Psoas muscle (tissue), 8 donors: ENCODE measurements around the gene ANGEL2. TPM values are rescaled to one million over a fixed set of nuclear protein-coding genes. Genes with fewer than 3 reads are reported as not detected.

ENCODE experiments used
- ATAC-seq, 4 donors: fragments of 200-7000 bp; cut with Tn5 transposase; one replicate each; pipeline ENCODE4 v1.9.1; 2020; ENCODE audit warnings: moderate library complexity in 3 of 4, mild to moderate bottlenecking in 2 of 4
- DNase-seq, 2 donors: peaks; one replicate each; pipeline ENCODE4 v3.0.0-alpha.2; 2020
- H3K27ac ChIP-seq: fragments of 200-600 bp; one replicate; pipeline ENCODE4 v1.8.0; 2022
- H3K27me3 ChIP-seq, 3 donors: fragments of 200-600 bp in 1 of 3; one replicate each; pipeline versions ENCODE4 v1.6.1 to v1.8.0; 2013 to 2022; ENCODE audit warnings: low read length in 2 of 3, mild to moderate bottlenecking in 2 of 3, moderate library complexity in 1 of 3; ENCODE audit not compliant: insufficient read depth in 3 of 3
- H3K36me3 ChIP-seq, 2 donors: fragments of 200-600 bp in 1 of 2; one replicate each; pipeline versions ENCODE4 v1.6.1 to v1.8.0; 2013 to 2022; ENCODE audit warnings: low read depth in 1 of 2, mild to moderate bottlenecking in 1 of 2, moderate library complexity in 1 of 2; ENCODE audit not compliant: insufficient read depth in 1 of 2
- H3K4me1 ChIP-seq: fragments of 200-600 bp; one replicate; pipeline ENCODE4 v1.8.0; 2022
- H3K4me3 ChIP-seq: fragments of 200-600 bp; one replicate; pipeline ENCODE4 v1.8.0; 2022; ENCODE audit warnings: mild to moderate bottlenecking
- H3K9me3 ChIP-seq: fragments of 200-600 bp; one replicate; pipeline ENCODE4 v1.8.0; 2022
- WGBS, 3 donors: extraction: QIAGEN DNeasy Blood & Tissue Kit; methylation state at CpG; one replicate each; pipeline versions ENCODE4 v1.1.6 to v1.1.7; 2013; 5-methylcytosine and 5-hydroxymethylcytosine counted together
- intact Hi-C, 2 donors: fragments of 100-400 bp; cut with DNase I; formaldehyde crosslinking; loops; one replicate each; pipeline versions ENCODE4 v1.11.0 to v1.14.2; 2022
- polyA plus RNA-seq, 3 donors: library from polyadenylated mRNA; stranded (reverse); fragments of 200-250 nt; gene quantifications; one replicate each; pipeline ENCODE4 v1.2.3, GENCODE V29; 2013
- total RNA-seq, 4 donors: library from RNA; stranded (reverse); fragmentation: NEBNext Ultra II Directional in 2 of 4; extraction: Animal tissue kit (Norgen Biotek cat#: 25700) in 2 of 4; gene quantifications; one replicate each; pipeline versions ENCODE4 v1.2.1 to v1.2.4, GENCODE V29; 2021 to 2023
- TF ChIP-seq, protein P1 (sequence below): fragments of 200-600 bp; IDR thresholded peaks from one replicate; pipeline ENCODE4 v1.8.0; 2022; ENCODE audit warnings: antibody characterized with exemption
- donor health status: healthy with polysubstance abuse.
- donor health status: DM: no; HTN: no; CAD: no; lungs with moderate emphysema.
- donor health status: Bipolar disorder and iron deficiency.
- donor health status: healthy.
- donor health status: DM: yes; HTN: yes; CAD: no.
- donor health status: DM: no; HTN: no; CAD: no.
- donor health status: DM: no; HTN: no; CAD: no.
- donor health status: DM: yes; HTN: yes; CAD: no.

Gene ANGEL2
- total and polyA plus RNA-seq, 7 donors: 7.3 to 24.9 (median 18.2) TPM

DNA sequence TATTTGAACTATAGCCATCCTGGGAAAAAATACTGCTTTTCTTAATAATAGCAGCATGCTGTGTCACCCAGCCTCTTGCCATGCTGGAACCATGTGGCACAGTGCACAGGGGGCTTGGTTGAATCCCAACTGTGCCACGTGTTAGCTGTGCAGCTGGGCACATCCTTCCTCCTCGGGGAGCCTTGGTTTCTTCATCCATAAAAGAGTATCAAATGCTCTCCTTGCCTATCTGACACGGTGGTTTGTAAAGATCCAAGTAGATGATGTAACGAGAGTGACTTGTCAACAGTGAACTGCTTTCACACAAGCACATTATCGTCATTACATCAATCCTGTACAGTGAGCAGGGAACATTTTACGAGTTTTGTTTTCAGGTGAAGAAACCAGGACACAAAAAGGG is 41.0 kb downstream of the ANGEL2 start:
- ATAC-seq (peak in 3 of 4 donors; percentile 48 to 77 (median 59)), DNase-seq (no peak)
- WGBS, 3 donors: 35 to 61% (median 38%) methylated on average over 6 of the region's 6 CpGs
- Histone ChIP-seq H3K4me1 (peaks cover 21% of the 10 kb centered on the region), H3K27me3 (no peaks in the 10 kb centered on the region), H3K9me3 (no peaks in the 10 kb centered on the region), H3K27ac (no peak overlapping the region), H3K36me3 (no peaks in the 10 kb centered on the region), H3K4me3 (no peak overlapping the region)
- TF ChIP-seq, protein P1, sequence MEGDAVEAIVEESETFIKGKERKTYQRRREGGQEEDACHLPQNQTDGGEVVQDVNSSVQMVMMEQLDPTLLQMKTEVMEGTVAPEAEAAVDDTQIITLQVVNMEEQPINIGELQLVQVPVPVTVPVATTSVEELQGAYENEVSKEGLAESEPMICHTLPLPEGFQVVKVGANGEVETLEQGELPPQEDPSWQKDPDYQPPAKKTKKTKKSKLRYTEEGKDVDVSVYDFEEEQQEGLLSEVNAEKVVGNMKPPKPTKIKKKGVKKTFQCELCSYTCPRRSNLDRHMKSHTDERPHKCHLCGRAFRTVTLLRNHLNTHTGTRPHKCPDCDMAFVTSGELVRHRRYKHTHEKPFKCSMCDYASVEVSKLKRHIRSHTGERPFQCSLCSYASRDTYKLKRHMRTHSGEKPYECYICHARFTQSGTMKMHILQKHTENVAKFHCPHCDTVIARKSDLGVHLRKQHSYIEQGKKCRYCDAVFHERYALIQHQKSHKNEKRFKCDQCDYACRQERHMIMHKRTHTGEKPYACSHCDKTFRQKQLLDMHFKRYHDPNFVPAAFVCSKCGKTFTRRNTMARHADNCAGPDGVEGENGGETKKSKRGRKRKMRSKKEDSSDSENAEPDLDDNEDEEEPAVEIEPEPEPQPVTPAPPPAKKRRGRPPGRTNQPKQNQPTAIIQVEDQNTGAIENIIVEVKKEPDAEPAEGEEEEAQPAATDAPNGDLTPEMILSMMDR: no peak
- intact Hi-C loops: no loop called here

DNA sequence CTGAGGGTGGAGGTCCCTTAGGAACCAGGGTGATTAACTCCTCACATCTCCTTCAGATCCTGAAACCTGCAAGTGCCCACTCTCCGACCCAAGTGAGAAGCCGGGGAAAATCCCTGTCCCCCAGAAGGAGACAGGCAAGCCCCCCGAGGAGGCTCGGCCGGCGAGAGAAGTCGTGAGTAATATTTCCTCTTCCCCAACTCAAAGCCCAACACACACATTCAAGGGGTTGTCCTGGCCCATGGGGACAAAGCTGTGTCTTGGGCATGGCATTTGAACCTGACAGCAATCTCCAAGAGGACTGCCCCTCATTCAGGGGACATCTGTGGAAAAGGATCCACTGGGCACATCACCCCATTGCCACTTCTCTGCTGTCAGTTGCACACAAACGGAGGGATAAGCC is 41.8 kb downstream of the ANGEL2 start:
- no peaks in the 10 kb centered on the region for H3K27me3 ChIP-seq
- TF ChIP-seq, protein P1: no peak
- peaks cover 17% of the 10 kb centered on the region for H3K4me1 ChIP-seq
- H3K9me3 ChIP-seq: no peaks in the 10 kb centered on the region
- no peaks in the 10 kb centered on the region for H3K36me3 ChIP-seq
- no peak overlapping the region for H3K27ac ChIP-seq
- ATAC-seq: no peak
- DNase-seq: no peak
- 85 to 91% (median 91%) methylated on average over 8 of the region's 8 CpGs for WGBS, 3 donors
- no peak overlapping the region for H3K4me3 ChIP-seq
- intact Hi-C loops: no loop called here

DNA sequence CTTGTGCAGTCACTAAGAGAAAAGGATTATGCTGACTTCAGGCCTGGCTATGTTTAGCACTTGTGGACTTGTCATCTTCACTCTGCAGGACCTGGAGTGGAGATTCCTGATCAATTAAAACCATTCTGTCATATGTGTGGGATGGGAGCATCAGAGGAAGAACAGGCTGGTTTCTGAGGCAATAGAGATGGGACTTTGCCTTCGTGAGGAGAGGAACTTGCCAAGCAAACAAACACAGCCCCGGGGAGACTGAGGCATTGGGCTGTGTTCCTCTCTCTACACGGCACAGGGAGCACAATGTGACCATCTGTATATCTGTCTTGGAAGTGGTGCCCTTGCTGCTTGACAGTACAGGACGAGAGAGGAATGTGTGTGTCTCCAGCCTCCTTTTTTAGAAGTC is 42.2 kb downstream of the ANGEL2 start:
- H3K4me3 ChIP-seq: no peak overlapping the region
- ATAC-seq (no peak), DNase-seq (no peak)
- H3K4me1 ChIP-seq: peaks cover 16% of the 10 kb centered on the region
- intact Hi-C loops: no loop called here
- 88 to 95% (median 91%) methylated on average over 4 of the region's 4 CpGs for WGBS, 3 donors
- no peak overlapping the region for H3K27ac ChIP-seq
- no peaks in the 10 kb centered on the region for H3K27me3 ChIP-seq
- no peaks in the 10 kb centered on the region for H3K9me3 ChIP-seq
- no peaks in the 10 kb centered on the region for H3K36me3 ChIP-seq
- TF ChIP-seq, protein P1: no peak

DNA sequence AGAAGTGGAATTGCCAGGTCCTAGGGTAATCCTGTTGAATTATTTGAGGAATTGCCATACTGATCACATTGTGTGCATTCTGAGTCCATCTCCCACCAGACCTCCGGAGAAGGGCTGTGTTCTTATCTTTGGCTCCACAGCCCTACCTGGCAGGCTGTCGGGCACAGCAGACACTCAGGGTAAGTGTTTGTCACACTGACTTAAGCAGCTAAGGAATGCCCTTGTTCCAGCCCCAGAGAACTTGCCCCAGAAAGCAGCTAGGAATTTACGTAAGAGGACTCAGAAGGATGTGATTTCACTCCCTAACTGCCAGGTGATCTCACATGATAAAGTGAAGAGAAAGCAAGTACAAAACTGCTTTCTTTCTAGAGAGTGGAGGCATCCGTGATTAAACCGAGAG is 44.4 kb downstream of the ANGEL2 start:
- no peaks in the 10 kb centered on the region for H3K27me3 ChIP-seq
- TF ChIP-seq, protein P1: no peak
- H3K9me3 ChIP-seq: no peaks in the 10 kb centered on the region
- DNase-seq (no peak), ATAC-seq (no peak)
- WGBS, 3 donors: 88 to 97% (median 96%) methylated on average over 5 of the region's 5 CpGs
- no peaks in the 10 kb centered on the region for H3K36me3 ChIP-seq
- no peak overlapping the region for H3K4me3 ChIP-seq
- H3K27ac ChIP-seq: no peak overlapping the region
- peaks cover 17% of the 10 kb centered on the region for H3K4me1 ChIP-seq
- intact Hi-C loops: no loop called here

DNA sequence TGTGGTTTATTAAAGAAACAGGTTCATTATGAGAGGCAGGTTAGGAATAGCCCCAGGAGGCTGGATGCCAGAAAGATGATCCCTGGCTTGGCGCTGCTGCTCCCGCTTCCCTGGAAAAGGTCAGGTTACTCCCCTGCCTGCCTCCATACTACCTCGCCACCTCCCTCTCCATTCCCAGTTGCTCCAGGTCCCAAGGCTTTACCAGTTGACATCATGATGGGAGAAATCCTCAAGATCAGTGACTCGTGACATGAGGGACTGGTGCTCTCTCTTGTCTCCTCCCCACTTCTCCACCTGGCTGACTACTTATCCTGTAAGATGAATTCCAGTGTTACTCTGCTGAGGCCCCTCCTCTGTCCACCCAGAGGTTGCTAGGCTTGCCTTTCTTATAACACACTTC is 45.6 kb downstream of the ANGEL2 start:
- no peaks in the 10 kb centered on the region for H3K9me3 ChIP-seq
- TF ChIP-seq, protein P1: no peak
- WGBS, 3 donors: 39 to 57% (median 43%) methylated on average over 4 of the region's 4 CpGs
- no peak overlapping the region for H3K4me3 ChIP-seq
- intact Hi-C loops: no loop called here
- H3K27me3 ChIP-seq: no peaks in the 10 kb centered on the region
- DNase-seq (no peak), ATAC-seq (peak in 3 of 4 donors; percentile 59 to 61 (median 59))
- H3K36me3 ChIP-seq: no peaks in the 10 kb centered on the region
- no peak overlapping the region for H3K27ac ChIP-seq
- H3K4me1 ChIP-seq: peaks cover 17% of the 10 kb centered on the region
